HG02938 (cell line): ENCODE data around the gene RAET1E.
"Not testable (repeated sequence)": the region's sequence is repeated elsewhere in the genome, so short reads cannot be mapped to it uniquely, and the experiment has no call there.

Experiments used
- ATAC-seq: cut with Tn5 transposase; IDR thresholded peaks from one replicate; pipeline ENCODE4 v1.9.1; 2021; ENCODE audit warnings: mild to moderate bottlenecking, moderate library complexity; ENCODE audit not compliant: unreplicated experiment

The RAET1E gene

GRCh38 chr6:149929422-149929821 lies 31.5 kb upstream of the RAET1E start:
- no peak for ATAC-seq

- ATAC-seq, result not testable (repeated sequence)
These were observed 29.1 kb upstream of the RAET1E start for GRCh38 chr6:149927025-149927424.

- no peak for ATAC-seq
These were observed 28.3 kb upstream of the RAET1E start for GRCh38 chr6:149925974-149926777.

GRCh38 chr6:149925253-149925973 lies 27.5 kb upstream of the RAET1E start:
- no peak for ATAC-seq

GRCh38 chr6:149924933-149925252 lies 27.0 kb upstream of the RAET1E start:
- no peak for ATAC-seq

GRCh38 chr6:149924206-149924932 lies 26.5 kb upstream of the RAET1E start:
- ATAC-seq, result no peak

- no peak for ATAC-seq
These were observed 25.5 kb upstream of the RAET1E start for GRCh38 chr6:149923327-149923986.

GRCh38 chr6:149922642-149923326 lies 24.9 kb upstream of the RAET1E start, which contains the start of gene RAET1G:
Gene RAET1G, minus strand, starts transcription at chr6:149923121. Its CDS starts 111 bp downstream, at chr6:149923010.
- ATAC-seq, result no peak

- ATAC-seq, result not testable (repeated sequence)
These were observed 24.2 kb upstream of the RAET1E start for GRCh38 chr6:149922091-149922490.

GRCh38 chr6:149921361-149921760 lies 23.4 kb upstream of the RAET1E start:
- no peak for ATAC-seq

- no peak for ATAC-seq
These were observed 21.9 kb upstream of the RAET1E start for GRCh38 chr6:149919834-149920225.

GRCh38 chr6:149919126-149919833 lies 21.4 kb upstream of the RAET1E start:
- ATAC-seq, result not testable (repeated sequence)

- ATAC-seq, result no peak
These were observed 20.4 kb upstream of the RAET1E start for GRCh38 chr6:149918151-149918905.

GRCh38 chr6:149917679-149918078 lies 19.8 kb upstream of the RAET1E start:
- ATAC-seq, result no peak

GRCh38 chr6:149915970-149916865 lies 18.3 kb upstream of the RAET1E start:
- ATAC-seq, result no peak

GRCh38 chr6:149913540-149914240 lies 15.8 kb upstream of the RAET1E start:
- no peak for ATAC-seq

GRCh38 chr6:149913085-149913484 lies 15.2 kb upstream of the RAET1E start:
- ATAC-seq, result no peak
